IMR-90 (cell line): Measurements from ENCODE around the gene MYO1F. TPM values are rescaled to one million over a fixed set of nuclear protein-coding genes. Genes with fewer than 3 reads are reported as not detected.
"Not testable (repeated sequence)": the region's sequence is repeated elsewhere in the genome, so short reads cannot be mapped to it uniquely, and the experiment has no call there.

Experiments
- ATAC-seq: fragments of 200-7000 bp; cut with Tn5 transposase; 2 replicates; pipeline ENCODE4 v1.9.1; 2020; ENCODE audit warnings: low read depth, mild to moderate bottlenecking, moderate library complexity
- BruUV-seq: library from RNA; stranded (reverse); fragments of 400-500 nt; replicated peaks from 2 replicates; lab custom pipeline; 2021; lab: Mats Ljungman, UMichigan
- CTCF ChIA-PET: fragments of 300-600 bp; formaldehyde crosslinking; extraction: SDS; loops from one replicate; lab custom pipeline; 2021; ENCODE audit warnings: antibody characterized with exemption; lab: Yijun Ruan, JAX
- POLR2A ChIA-PET: fragments of 300-600 bp; sonication (Branson Sonifier 250); formaldehyde crosslinking; loops from one replicate; lab custom pipeline; 2022; ENCODE audit warnings: antibody characterized with exemption; ENCODE audit not compliant: unreplicated experiment; lab: Charles Lee
- DNase-seq: peaks from one replicate; pipeline ENCODE4 v3.0.0; 2013
- H2AFZ ChIP-seq: replicated peaks from 2 replicates; pipeline ENCODE3; 2013; ENCODE audit warnings: low read length, mild to moderate bottlenecking; ENCODE audit not compliant: poor library complexity
- H2AK5ac ChIP-seq: 2 replicates; pipeline ENCODE4 v1.6.1; 2013; ENCODE audit warnings: low read depth, low read length, inconsistent platforms
- H2AK9ac ChIP-seq: replicated peaks from 2 replicates; pipeline ENCODE3; 2013; ENCODE audit warnings: mild to moderate bottlenecking, low read depth, low read length, moderate library complexity; ENCODE audit not compliant: poor library complexity
- H2BK120ac ChIP-seq: 2 replicates; pipeline ENCODE4 v1.6.1; 2013; ENCODE audit warnings: low read depth, low read length, inconsistent platforms
- H2BK15ac ChIP-seq: 3 replicates; pipeline ENCODE4 v1.6.1; 2013; ENCODE audit warnings: low read depth, low read length, inconsistent platforms
- H2BK20ac ChIP-seq: 2 replicates; pipeline ENCODE4 v1.6.1; 2013; ENCODE audit warnings: low read depth, mild to moderate bottlenecking, inconsistent platforms, low read length, moderate library complexity
- H2BK5ac ChIP-seq: 2 replicates; pipeline ENCODE4 v1.6.1; 2013; ENCODE audit warnings: mild to moderate bottlenecking, low read depth, low read length, inconsistent platforms; ENCODE audit not compliant: poor library complexity, severe bottlenecking
- H3K14ac ChIP-seq: replicated peaks from 2 replicates; pipeline ENCODE4 v1.6.1; 2013; ENCODE audit warnings: low read depth, low read length, inconsistent platforms
- H3K18ac ChIP-seq: 2 replicates; pipeline ENCODE4 v1.6.1; 2013; ENCODE audit warnings: low read depth, low read length, control low read depth
- H3K23ac ChIP-seq: 2 replicates; pipeline ENCODE4 v1.6.1; 2013; ENCODE audit warnings: low read depth, low read length, inconsistent platforms
- H3K27ac ChIP-seq: 2 replicates; pipeline ENCODE4 v1.5.1; 2013; ENCODE audit warnings: mild to moderate bottlenecking, control low read depth, low read length; ENCODE audit not compliant: insufficient read depth
- H3K27me3 ChIP-seq: 2 replicates; pipeline ENCODE4 v1.6.1; 2013; ENCODE audit warnings: low read length; ENCODE audit not compliant: control insufficient read depth, insufficient read depth
- H3K36me3 ChIP-seq: 2 replicates; pipeline ENCODE4 v1.6.1; 2013; ENCODE audit warnings: low read length, mixed read lengths; ENCODE audit not compliant: control insufficient read depth, insufficient read depth
- H3K4ac ChIP-seq: 2 replicates; pipeline ENCODE4 v1.6.1; 2013; ENCODE audit warnings: low read depth, low read length, inconsistent platforms
- H3K4me1 ChIP-seq: 2 replicates; pipeline ENCODE4 v1.6.1; 2013; ENCODE audit warnings: low read length, mixed read lengths; ENCODE audit not compliant: control insufficient read depth, insufficient read depth
- H3K4me2 ChIP-seq: 2 replicates; pipeline ENCODE4 v1.6.1; 2013; ENCODE audit warnings: low read depth, mild to moderate bottlenecking, control low read depth, low read length, moderate library complexity
- H3K4me3 ChIP-seq: 2 replicates; pipeline ENCODE4 v1.5.1; 2013; ENCODE audit warnings: low read depth, mild to moderate bottlenecking, control low read depth, low read length, moderate library complexity; ENCODE audit not compliant: insufficient read depth
- H3K56ac ChIP-seq: 2 replicates; pipeline ENCODE4 v1.6.1; 2013; ENCODE audit warnings: low read length, inconsistent platforms; ENCODE audit not compliant: insufficient read depth; ENCODE audit errors: extremely low read depth
- H3K79me1 ChIP-seq, 2 experiments: 2 replicates each; pipeline ENCODE4 v1.6.1; 2013; ENCODE audit warnings: low read length in 2 of 2, inconsistent platforms in 1 of 2, low read depth in 1 of 2
- H3K9ac ChIP-seq: 2 replicates; pipeline ENCODE4 v1.6.1; 2013; ENCODE audit warnings: low read depth, low read length, control low read depth
- H3K9me1 ChIP-seq: 2 replicates; pipeline ENCODE4 v1.6.1; 2013; ENCODE audit warnings: low read length, inconsistent platforms; ENCODE audit not compliant: insufficient read depth
- H3K9me3 ChIP-seq: 2 replicates; pipeline ENCODE4 v1.6.1; 2013; ENCODE audit warnings: low read length; ENCODE audit not compliant: control insufficient read depth, insufficient read depth
- H4K20me1 ChIP-seq: 2 replicates; pipeline ENCODE4 v1.6.1; 2013; ENCODE audit warnings: low read length, inconsistent platforms; ENCODE audit not compliant: insufficient read depth
- H4K5ac ChIP-seq: 2 replicates; pipeline ENCODE4 v1.6.1; 2013; ENCODE audit warnings: mild to moderate bottlenecking, low read depth, low read length, control low read depth
- H4K8ac ChIP-seq, 2 experiments: 2 replicates each; pipeline ENCODE4 v1.6.1; 2013; ENCODE audit warnings: low read depth in 2 of 2, low read length in 2 of 2, control low read depth in 1 of 2, inconsistent platforms in 1 of 2
- H4K91ac ChIP-seq: 2 replicates; pipeline ENCODE4 v1.6.1; 2013; ENCODE audit warnings: low read depth, low read length, inconsistent platforms; ENCODE audit not compliant: insufficient read depth
- WGBS, 2 experiments: methylation state at CpG; one replicate each; pipeline versions ENCODE4 v1.1.5 to v1.1.7; 2013; ENCODE audit warnings: missing lambda C conversion rate in 2 of 2; ENCODE audit not compliant: insufficient read length in 1 of 2; ENCODE audit errors: extremely low coverage in 2 of 2; 5-methylcytosine and 5-hydroxymethylcytosine counted together
- dilution Hi-C: fragments of 300-500 bp; cut with HindIII; formaldehyde crosslinking; loops from one replicate; pipeline ENCODE4 v1.14.3; 2018; ENCODE audit warnings: low sequenced_read_pairs; ENCODE audit not compliant: unreplicated experiment
- in situ Hi-C: fragments of 300-500 bp; cut with MboI; formaldehyde crosslinking; loops from 3 replicates; pipeline ENCODE4 v1.14.3; 2019; ENCODE audit warnings: low sequenced_read_pairs, inconsistent platforms, mixed read lengths
- intact Hi-C: fragments of 100-400 bp; cut with micrococcal nuclease; formaldehyde crosslinking; loops from 2 replicates; pipeline ENCODE4 v1.10.0; 2022
- polyA plus RNA-seq, 3 experiments: library from polyadenylated mRNA; depleted of rRNA; stranded (reverse); fragments of >200 nt; gene quantifications; 2 replicates each; pipeline ENCODE4 v1.2.3, GENCODE V29; 2012; ENCODE audit warnings: low replicate concordance in 1 of 3
- total RNA-seq: library from RNA; depleted of rRNA; stranded (reverse); fragments of >200 nt; gene quantifications from 2 replicates; pipeline ENCODE4 v1.2.3, GENCODE V29; 2012

Gene MYO1F
- total and polyA plus RNA-seq, 2 of the 4 experiments (the other 2 are of a cell fraction): 0.14 to 0.18 TPM

- CTCF ChIA-PET, H2AFZ ChIP-seq, H4K20me1 ChIP-seq, in situ Hi-C loops, H3K56ac ChIP-seq, BruUV-seq, H3K27ac ChIP-seq, H2BK20ac ChIP-seq, H3K14ac ChIP-seq, H3K4me3 ChIP-seq, H4K8ac ChIP-seq, dilution Hi-C loops, H3K79me1 ChIP-seq, H3K36me3 ChIP-seq, H3K27me3 ChIP-seq, H3K9ac ChIP-seq, H2BK5ac ChIP-seq, H2AK5ac ChIP-seq, H3K4me1 ChIP-seq, H2AK9ac ChIP-seq, H2BK120ac ChIP-seq, H3K23ac ChIP-seq, H3K4me2 ChIP-seq, H4K91ac ChIP-seq, H3K9me3 ChIP-seq, DNase-seq, H4K5ac ChIP-seq, H2BK15ac ChIP-seq, H3K9me1 ChIP-seq, ATAC-seq, POLR2A ChIA-PET, H3K4ac ChIP-seq, H3K18ac ChIP-seq: not testable (repeated sequence)
- intact Hi-C loops: loop anchor here (5.0 kb wide), 1 partner anchor 215 kb away; the partner anchor contains the start of genes MBD3L1 and ZNF558
- WGBS, 2 experiments: 64% methylated on average over 13 of the region's 15 CpGs; no CpG with 5 or more reads in 1 of the 2 experiments
These were observed 40.1 kb upstream of the MYO1F start for GRCh38 chr19:8617325-8617724.
